BLaER1 treated with 17β-estradiol and CSF1 and Interleukin-3, amounts not matched to agents 10 nM and 100 nM (cell line): ENCODE results near the gene VMO1.

Experiments
- H3K27ac ChIP-seq, 11 experiments: shearing (Covaris generic); formaldehyde crosslinking; 2 replicates each; pipeline ENCODE4 v1.8.1; 2022
- H3K27me3 ChIP-seq, 11 experiments: shearing (Covaris generic); formaldehyde crosslinking; 2 replicates each; pipeline ENCODE4 v1.8.1; 2022
- H3K36me3 ChIP-seq, 11 experiments: shearing (Covaris generic); formaldehyde crosslinking; 2 replicates each; pipeline ENCODE4 v1.8.1; 2022
- H3K4me1 ChIP-seq, 10 experiments: shearing (Covaris generic); formaldehyde crosslinking; 2 replicates each; pipeline ENCODE4 v1.8.1; 2022
- H3K4me2 ChIP-seq, 11 experiments: shearing (Covaris generic); formaldehyde crosslinking; 2 replicates each; pipeline ENCODE4 v1.8.1; 2022
- H3K4me3 ChIP-seq, 10 experiments: shearing (Covaris generic); formaldehyde crosslinking; 2 replicates each; pipeline ENCODE4 v1.8.1; 2022
- H3K9ac ChIP-seq, 11 experiments: shearing (Covaris generic); formaldehyde crosslinking; 2 replicates each; pipeline ENCODE4 v1.8.1; 2022
- H3K9me3 ChIP-seq, 11 experiments: shearing (Covaris generic); formaldehyde crosslinking; replicated peaks in 1 of 11; 2 replicates each; pipeline ENCODE4 v1.8.1; 2022
- H4K20me1 ChIP-seq, 11 experiments: shearing (Covaris generic); formaldehyde crosslinking; 2 replicates each; pipeline ENCODE4 v1.8.1; 2022
- Cebpa-rat ChIP-seq, 11 experiments: shearing (Covaris generic); IDR thresholded peaks; 2 replicates each; pipeline ENCODE4 v1.8.1; 2022

The VMO1 gene

GRCh38 chr17:4806777-4807604 lies 20.8 kb upstream of the VMO1 start, which contains the start of gene PLD2:
Gene PLD2, plus strand, starts transcription at chr17:4807152. Its CDS starts 621 bp downstream, at chr17:4807773.
- H4K20me1 ChIP-seq, result peaks cover 0 to 27% (median 10%) of the 10 kb centered on the region in 11 experiments; a peak in 11 of 22 replicates
- H3K9ac ChIP-seq, result peak within 1 kb of the TSS; percentile 84 to 91 (median 87)
- TF ChIP-seq Cebpa-rat (IDR thresholded peaks at IDR 0.05), result no peak
- H3K27ac ChIP-seq, result peak within 1 kb of the TSS; percentile 57 to 82 (median 74)
- H3K27me3 ChIP-seq, result no peaks in the 10 kb centered on the region
- peaks cover 0 to 33% (median 9%) of the 10 kb centered on the region in 11 experiments; a peak in 11 of 22 replicates for H3K36me3 ChIP-seq
- peaks cover 28 to 42% (median 38%) of the 10 kb centered on the region in 10 experiments for H3K4me1 ChIP-seq
- no peaks in the 10 kb centered on the region for H3K9me3 ChIP-seq
- peak within 1 kb of the TSS; percentile 77 to 93 (median 84) for H3K4me3 ChIP-seq
- peak within 1 kb of the TSS; percentile 89 to 99 (median 94) for H3K4me2 ChIP-seq

DNA sequence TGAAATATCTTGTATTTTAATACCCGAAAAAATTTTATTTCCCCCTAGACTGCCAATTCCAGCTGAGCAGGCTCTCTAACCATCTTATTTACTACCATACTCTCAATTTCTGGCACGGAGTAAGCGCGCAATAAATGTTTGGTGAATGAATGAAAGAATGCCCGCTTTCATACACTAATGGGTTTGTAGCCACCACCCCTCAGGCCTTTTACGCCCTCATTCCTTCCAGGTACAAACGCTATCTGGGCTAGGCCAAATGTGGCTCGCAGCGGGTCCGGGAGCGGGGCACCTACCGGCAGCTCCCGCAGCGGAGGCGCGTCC lies 20.3 kb upstream of the VMO1 start:
- H3K36me3 ChIP-seq, result peaks cover 0 to 27% (median 9%) of the 10 kb centered on the region in 11 experiments; a peak in 11 of 22 replicates
- no peaks in the 10 kb centered on the region for H3K27me3 ChIP-seq
- peak overlapping the region; percentile 84 to 91 (median 87) for H3K9ac ChIP-seq
- peak overlapping the region; percentile 55 to 82 (median 74) for H3K27ac ChIP-seq
- TF ChIP-seq Cebpa-rat (IDR thresholded peaks at IDR 0.05), result no peak
- peak overlapping the region; percentile 84 to 98 (median 93) for H3K4me2 ChIP-seq
- H3K9me3 ChIP-seq, result no peaks in the 10 kb centered on the region
- H4K20me1 ChIP-seq, result peaks cover 0 to 27% (median 10%) of the 10 kb centered on the region in 11 experiments; a peak in 11 of 22 replicates
- peaks cover 28 to 42% (median 37%) of the 10 kb centered on the region in 10 experiments for H3K4me1 ChIP-seq
- H3K4me3 ChIP-seq, result peak overlapping the region; percentile 77 to 93 (median 84)

GRCh38 chr17:4802228-4802627 lies 16.1 kb upstream of the VMO1 start, which contains the start of gene C17orf114:
Gene C17orf114, minus strand, starts transcription at chr17:4802328.
- no peak for TF ChIP-seq Cebpa-rat (IDR thresholded peaks at IDR 0.05)
- H3K36me3 ChIP-seq, result peaks cover 22 to 33% (median 27%) of the 10 kb centered on the region in 11 experiments
- peak within 1 kb of the TSS in 1 of 11 experiments; percentile 29; a peak in 2 of 22 replicates for H3K9ac ChIP-seq
- H3K9me3 ChIP-seq, result no peaks in the 10 kb centered on the region
- no peak within 1 kb of the TSS for H3K27ac ChIP-seq
- H3K4me3 ChIP-seq, result no peak within 1 kb of the TSS
- no peaks in the 10 kb centered on the region for H3K27me3 ChIP-seq
- H3K4me2 ChIP-seq, result no peak within 1 kb of the TSS
- H4K20me1 ChIP-seq, result peaks cover 0 to 6% (median under 1%) of the 10 kb centered on the region in 11 experiments; a peak in 6 of 22 replicates
- H3K4me1 ChIP-seq, result peaks cover 2 to 14% (median 10%) of the 10 kb centered on the region in 10 experiments

- no peak overlapping the region for H3K9ac ChIP-seq
- no peaks in the 10 kb centered on the region for H3K9me3 ChIP-seq
- H4K20me1 ChIP-seq, result peaks cover 0 to 12% (median 4%) of the 10 kb centered on the region in 11 experiments; a peak in 6 of 22 replicates
- no peaks in the 10 kb centered on the region for H3K27me3 ChIP-seq
- H3K27ac ChIP-seq, result no peak overlapping the region
- peaks cover 22 to 36% (median 28%) of the 10 kb centered on the region in 11 experiments for H3K36me3 ChIP-seq
- no peak overlapping the region for H3K4me3 ChIP-seq
- H3K4me2 ChIP-seq, result no peak overlapping the region
- peaks cover 10 to 22% (median 12%) of the 10 kb centered on the region in 10 experiments for H3K4me1 ChIP-seq
- no peak for TF ChIP-seq Cebpa-rat (IDR thresholded peaks at IDR 0.05)
Measured at GRCh38 chr17:4800462-4801196, 14.5 kb upstream of the VMO1 start.

DNA sequence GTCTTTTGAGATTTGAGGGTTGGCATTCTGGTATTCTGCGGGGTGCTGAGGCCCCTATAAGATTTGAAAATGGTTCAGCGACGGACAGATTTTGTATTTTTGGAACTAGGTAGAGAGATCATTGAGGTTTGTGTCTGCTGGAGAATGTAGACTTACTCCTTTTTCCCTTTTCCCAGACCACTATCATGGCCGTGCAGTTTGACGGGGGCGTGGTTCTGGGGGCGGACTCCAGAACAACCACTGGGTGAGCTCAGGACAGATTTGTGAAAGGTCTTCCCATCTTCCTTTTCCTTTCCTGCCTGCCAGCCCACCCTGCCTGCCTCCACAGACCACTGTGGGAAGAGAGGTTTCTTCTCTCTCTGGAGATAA lies 10.4 kb upstream of the VMO1 start:
- H3K4me2 ChIP-seq, result peak overlapping the region; percentile 78 to 92 (median 83)
- peaks cover 0 to 12% (median 4%) of the 10 kb centered on the region in 11 experiments; a peak in 6 of 22 replicates for H4K20me1 ChIP-seq
- peak overlapping the region; percentile 50 to 88 (median 85); a peak in 21 of 22 replicates for H3K27ac ChIP-seq
- no peak for TF ChIP-seq Cebpa-rat (IDR thresholded peaks at IDR 0.05)
- H3K27me3 ChIP-seq, result peaks cover 0 to 5% (median 0%) of the 10 kb centered on the region in 11 experiments; a peak in 3 of 22 replicates
- H3K4me1 ChIP-seq, result peaks cover 10 to 24% (median 12%) of the 10 kb centered on the region in 10 experiments
- H3K9ac ChIP-seq, result peak overlapping the region; percentile 81 to 91 (median 88)
- peaks cover 22 to 36% (median 28%) of the 10 kb centered on the region in 11 experiments for H3K36me3 ChIP-seq
- peak overlapping the region; percentile 67 to 97 (median 92) for H3K4me3 ChIP-seq
- peaks cover 0 to 3% (median 0%) of the 10 kb centered on the region in 11 experiments; a peak in 1 of 22 replicates for H3K9me3 ChIP-seq

- no peak for TF ChIP-seq Cebpa-rat (IDR thresholded peaks at IDR 0.05)
- H3K4me2 ChIP-seq, result peak overlapping the region in 6 of 11 experiments; percentile 51 to 67 (median 60); a peak in 7 of 22 replicates
Measured at GRCh38 chr17:4795168-4795567, 9.0 kb upstream of the VMO1 start.

DNA sequence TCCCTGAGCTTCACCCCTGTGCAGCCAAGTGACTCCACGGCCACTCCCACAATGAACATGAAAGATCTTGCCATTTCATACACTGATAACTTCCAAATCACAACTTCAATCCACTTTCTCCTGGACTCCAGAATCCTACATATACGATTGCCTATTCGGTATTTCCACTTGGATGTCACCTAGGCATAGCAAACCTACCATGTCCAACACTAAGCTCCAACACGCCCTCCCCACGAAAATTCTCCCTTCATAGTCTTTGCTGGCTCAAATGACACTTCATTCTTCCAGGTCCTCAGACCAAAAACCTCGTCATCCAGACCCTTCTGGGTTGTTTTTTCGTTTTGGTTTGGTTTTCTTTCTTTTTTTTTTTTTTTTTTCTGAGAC lies 4.5 kb upstream of the VMO1 start:
- peak overlapping the region in 8 of 11 experiments; percentile 74 to 91 (median 86); a peak in 11 of 22 replicates for H3K27ac ChIP-seq
- TF ChIP-seq Cebpa-rat (IDR thresholded peaks at IDR 0.05), result no peak
- peaks cover 0 to 24% (median 9%) of the 10 kb centered on the region in 11 experiments; a peak in 11 of 22 replicates for H4K20me1 ChIP-seq
- H3K36me3 ChIP-seq, result no peaks in the 10 kb centered on the region
- peaks cover 37 to 52% (median 44%) of the 10 kb centered on the region in 10 experiments for H3K4me1 ChIP-seq
- H3K27me3 ChIP-seq, result peaks cover 9 to 46% (median 40%) of the 10 kb centered on the region in 11 experiments
- peaks cover 0 to 3% (median 0%) of the 10 kb centered on the region in 11 experiments; a peak in 1 of 22 replicates for H3K9me3 ChIP-seq
- peak overlapping the region; percentile 90 to 100 (median 98) for H3K4me2 ChIP-seq
- peak overlapping the region; percentile 68 to 87 (median 76) for H3K4me3 ChIP-seq
- peak overlapping the region; percentile 76 to 96 (median 86); a peak in 20 of 22 replicates for H3K9ac ChIP-seq

More at GRCh38 chr17:4795168-4795567, 9.0 kb upstream of the VMO1 start:
- H3K4me1 ChIP-seq, result peaks cover 16 to 29% (median 21%) of the 10 kb centered on the region in 10 experiments
- H4K20me1 ChIP-seq, result peaks cover 0 to 12% (median 4%) of the 10 kb centered on the region in 11 experiments; a peak in 6 of 22 replicates
- peak overlapping the region in 1 of 10 experiments; percentile 73; a peak in 2 of 20 replicates for H3K4me3 ChIP-seq
- peaks cover 22 to 34% (median 28%) of the 10 kb centered on the region in 11 experiments for H3K36me3 ChIP-seq
- H3K9me3 ChIP-seq, result peaks cover 0 to 3% (median 0%) of the 10 kb centered on the region in 11 experiments; a peak in 1 of 22 replicates
- H3K9ac ChIP-seq, result peak overlapping the region in 5 of 11 experiments; percentile 67 to 91 (median 84); a peak in 6 of 22 replicates
- peaks cover 0 to 5% (median 0%) of the 10 kb centered on the region in 11 experiments; a peak in 3 of 22 replicates for H3K27me3 ChIP-seq
- peak overlapping the region; percentile 75 to 88 (median 85); a peak in 21 of 22 replicates for H3K27ac ChIP-seq
